ENCODE measurements around the gene C1GALT1.

- TF ChIP-seq CTCF (IDR thresholded peaks at IDR 0.05) (no peak), POLR2A (IDR thresholded peaks at IDR 0.05) (no peak)
Measured at GRCh38 chr7:7173956-7174632, 8.2 kb upstream of the C1GALT1 start.
